NCI-H2227 (cell line): ENCODE data around the gene ZFPM1.
A peak's percentile ranks its signal among the peaks of the same experiment; 100 is the strongest.

ENCODE experiments used
- DNase-seq: peaks from one replicate; lab custom pipeline; 2025; ENCODE audit not compliant: unreplicated experiment; lab: John Stamatoyannopoulos, UW

The ZFPM1 gene

GRCh38 chr16:88495268-88495772 is 42.2 kb downstream of the ZFPM1 start:
- DNase-seq = no peak

DNA sequence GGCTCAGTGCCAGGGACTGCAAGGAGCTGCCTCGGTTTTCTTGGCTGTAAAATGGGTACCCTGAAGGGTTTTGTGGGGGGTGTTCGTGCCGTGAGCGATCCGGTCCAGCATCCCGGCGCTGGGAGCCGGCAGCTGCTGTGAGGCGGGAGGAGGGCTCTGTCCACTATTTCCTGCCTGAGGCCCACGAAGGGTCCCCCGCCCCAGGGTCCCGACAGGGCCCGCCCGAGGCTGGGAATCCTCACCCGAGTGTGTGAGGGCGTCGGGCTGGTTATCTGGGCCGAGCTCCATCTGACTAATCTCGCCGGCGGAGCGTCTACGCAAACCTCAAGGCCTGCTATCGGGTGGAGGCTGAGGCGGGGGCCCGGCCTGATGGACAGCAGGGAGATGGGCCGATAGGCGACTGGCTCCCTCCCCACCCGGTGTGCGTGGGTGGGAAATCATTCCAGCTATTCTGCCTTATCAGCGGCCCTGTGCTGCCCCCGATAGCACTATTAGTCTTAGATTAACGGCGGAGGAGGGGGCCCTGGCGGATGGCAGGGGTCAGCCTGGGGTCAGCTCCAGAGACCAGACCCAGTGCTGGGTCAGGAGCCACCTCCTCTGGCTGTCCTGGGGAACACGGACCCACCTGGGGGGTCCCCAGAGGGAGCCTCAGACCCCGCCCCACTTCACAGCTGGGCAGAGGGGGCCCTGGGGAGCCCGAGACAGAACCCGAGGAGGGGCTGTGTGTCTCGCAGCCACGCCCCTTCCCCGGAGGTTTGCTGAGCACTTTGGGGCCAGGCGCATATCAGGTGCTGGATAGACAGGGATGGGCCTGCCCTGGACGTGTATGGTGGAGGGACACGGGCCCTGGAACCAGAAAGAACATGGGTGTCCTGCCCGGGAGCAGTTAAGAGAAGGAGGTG is 44.7 kb downstream of the ZFPM1 start:
- DNase-seq = no peak

DNA sequence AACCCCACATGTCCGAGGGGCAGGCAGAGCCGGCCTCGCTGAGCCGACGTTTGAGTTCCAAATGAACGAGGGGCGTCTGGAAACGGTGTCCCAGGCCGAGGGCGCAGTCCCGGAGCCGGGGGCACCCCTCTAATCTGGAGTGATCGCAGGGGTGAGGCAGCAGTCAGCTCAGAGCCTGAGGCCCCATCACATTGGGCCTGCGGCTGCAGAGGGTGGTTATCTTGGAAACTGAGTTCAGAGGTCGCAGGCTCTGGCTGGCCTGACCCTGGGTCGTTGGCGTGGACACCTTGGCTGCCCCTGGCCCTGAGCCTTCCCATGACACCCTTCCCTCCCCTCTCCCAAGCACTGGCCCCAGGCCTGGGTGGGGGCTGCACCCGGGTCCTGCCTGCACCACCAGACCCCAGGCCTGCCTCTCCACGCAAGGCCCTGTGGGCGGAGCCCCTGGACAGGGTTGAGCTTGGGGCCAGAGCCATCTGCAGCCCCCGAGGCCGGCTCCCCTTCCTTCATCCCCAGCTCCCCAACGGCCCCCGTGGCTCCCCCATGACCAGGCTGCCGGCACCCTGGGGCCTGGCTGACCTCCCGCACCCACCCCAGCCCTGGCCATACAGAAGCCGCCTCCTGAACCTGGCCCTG is 45.6 kb downstream of the ZFPM1 start:
- no peak for DNase-seq

GRCh38 chr16:88499292-88499691 is 46.2 kb downstream of the ZFPM1 start:
- no peak for DNase-seq

- DNase-seq = no peak
These were observed 46.8 kb downstream of the ZFPM1 start for GRCh38 chr16:88499836-88500251.

DNA sequence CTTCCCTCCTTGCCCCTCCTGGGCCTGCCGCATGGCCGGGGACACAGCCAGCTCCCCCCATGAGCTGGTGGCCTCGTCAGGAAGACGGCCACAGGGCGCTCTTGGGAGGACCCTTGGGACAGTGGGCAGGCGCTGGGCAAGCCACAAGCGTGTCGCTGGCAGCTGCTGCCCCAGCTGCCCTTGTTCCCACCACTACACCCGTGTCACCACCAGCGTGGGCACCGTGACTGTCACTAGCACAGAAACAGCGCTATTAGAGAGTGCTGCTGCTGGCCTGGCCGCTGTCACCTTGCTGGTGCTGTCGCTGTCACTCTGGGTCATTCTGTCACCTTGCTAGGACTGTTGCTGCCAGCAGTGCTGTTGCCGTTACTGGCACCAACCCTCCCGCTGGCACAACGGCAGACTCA is 47.2 kb downstream of the ZFPM1 start:
- no peak for DNase-seq

- DNase-seq = no peak
These were observed 49.3 kb downstream of the ZFPM1 start for GRCh38 chr16:88502371-88502770.

DNA sequence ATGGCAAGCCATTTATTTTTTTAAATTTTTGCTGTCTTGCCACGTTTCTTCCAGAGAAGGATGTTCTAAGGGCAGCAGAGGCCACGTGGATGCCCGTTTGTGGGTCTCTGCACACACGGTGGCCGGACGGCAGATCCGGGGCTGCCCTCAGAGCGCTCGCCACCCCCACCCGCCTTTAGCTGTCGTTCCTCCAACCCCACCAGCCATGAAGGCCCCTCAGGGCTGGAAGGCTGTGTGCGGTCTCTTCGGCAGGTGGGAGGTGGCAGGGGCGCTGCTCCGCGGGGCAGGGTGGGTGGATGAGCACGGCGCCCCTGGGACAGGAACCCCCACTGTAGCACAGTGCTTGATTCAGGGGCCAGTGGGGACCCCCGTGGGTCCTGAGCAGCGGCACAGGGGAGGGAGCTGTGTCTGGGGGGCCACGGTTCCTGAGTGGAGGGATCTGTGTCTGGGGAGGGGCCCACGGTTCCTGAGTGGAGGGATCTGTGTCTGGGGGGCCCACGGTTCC is 49.7 kb downstream of the ZFPM1 start:
- no peak for DNase-seq

- no peak for DNase-seq
These were observed 50.3 kb downstream of the ZFPM1 start for GRCh38 chr16:88503374-88503770.

GRCh38 chr16:88503771-88504488 is 50.9 kb downstream of the ZFPM1 start:
- no peak for DNase-seq

- DNase-seq = peak; percentile 81
These were observed 51.7 kb downstream of the ZFPM1 start for GRCh38 chr16:88504489-88505404.

GRCh38 chr16:88505405-88506082 is 52.5 kb downstream of the ZFPM1 start:
- DNase-seq = peak; percentile 80

DNA sequence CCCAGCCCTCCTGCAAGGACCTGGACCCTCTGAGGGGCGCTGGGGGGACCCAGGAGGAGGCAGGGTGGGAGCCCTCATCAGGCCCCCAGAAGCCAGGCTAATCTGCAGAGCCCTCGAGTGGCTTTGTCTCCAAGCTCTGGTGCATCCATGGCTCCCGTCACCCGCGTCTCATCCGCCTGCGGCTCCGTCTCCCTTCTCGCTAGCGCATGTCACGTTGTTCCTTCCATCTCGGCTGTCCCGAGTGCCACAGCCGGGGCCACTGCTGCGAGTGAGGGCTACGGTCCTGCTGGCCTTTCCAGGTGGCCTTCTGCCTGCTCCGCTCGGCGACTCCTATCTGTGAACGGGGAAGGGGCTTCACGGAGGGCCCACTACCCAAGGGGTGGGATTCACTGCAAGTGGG is 53.6 kb downstream of the ZFPM1 start:
- no peak for DNase-seq

DNA sequence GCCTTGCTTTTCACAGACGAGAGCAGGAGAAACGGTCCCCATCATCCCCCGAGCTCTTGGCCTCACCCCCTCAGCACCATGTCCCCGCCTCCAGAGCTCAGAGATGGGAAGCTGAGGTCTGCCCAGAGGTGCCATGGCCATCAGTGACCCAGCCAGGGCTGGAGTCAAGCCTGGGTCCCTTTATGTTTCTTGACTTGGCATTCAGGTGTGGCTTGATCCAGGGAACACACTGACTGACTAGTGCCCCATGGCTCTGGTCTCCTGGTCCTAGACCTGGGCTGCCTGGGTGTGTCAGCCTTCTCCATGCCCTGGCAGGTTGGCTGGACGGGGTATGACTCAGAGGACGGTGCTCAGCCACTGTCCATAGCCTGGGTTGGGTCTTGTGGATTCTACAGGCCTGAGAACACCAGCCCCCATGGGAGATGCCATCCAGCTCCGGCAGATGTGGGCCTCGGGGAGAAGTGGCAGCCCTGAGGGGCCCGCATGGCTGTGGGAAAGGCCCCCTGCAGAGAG is 54.2 kb downstream of the ZFPM1 start:
- DNase-seq = no peak

GRCh38 chr16:88508376-88508867 is 55.3 kb downstream of the ZFPM1 start:
- DNase-seq = no peak

DNA sequence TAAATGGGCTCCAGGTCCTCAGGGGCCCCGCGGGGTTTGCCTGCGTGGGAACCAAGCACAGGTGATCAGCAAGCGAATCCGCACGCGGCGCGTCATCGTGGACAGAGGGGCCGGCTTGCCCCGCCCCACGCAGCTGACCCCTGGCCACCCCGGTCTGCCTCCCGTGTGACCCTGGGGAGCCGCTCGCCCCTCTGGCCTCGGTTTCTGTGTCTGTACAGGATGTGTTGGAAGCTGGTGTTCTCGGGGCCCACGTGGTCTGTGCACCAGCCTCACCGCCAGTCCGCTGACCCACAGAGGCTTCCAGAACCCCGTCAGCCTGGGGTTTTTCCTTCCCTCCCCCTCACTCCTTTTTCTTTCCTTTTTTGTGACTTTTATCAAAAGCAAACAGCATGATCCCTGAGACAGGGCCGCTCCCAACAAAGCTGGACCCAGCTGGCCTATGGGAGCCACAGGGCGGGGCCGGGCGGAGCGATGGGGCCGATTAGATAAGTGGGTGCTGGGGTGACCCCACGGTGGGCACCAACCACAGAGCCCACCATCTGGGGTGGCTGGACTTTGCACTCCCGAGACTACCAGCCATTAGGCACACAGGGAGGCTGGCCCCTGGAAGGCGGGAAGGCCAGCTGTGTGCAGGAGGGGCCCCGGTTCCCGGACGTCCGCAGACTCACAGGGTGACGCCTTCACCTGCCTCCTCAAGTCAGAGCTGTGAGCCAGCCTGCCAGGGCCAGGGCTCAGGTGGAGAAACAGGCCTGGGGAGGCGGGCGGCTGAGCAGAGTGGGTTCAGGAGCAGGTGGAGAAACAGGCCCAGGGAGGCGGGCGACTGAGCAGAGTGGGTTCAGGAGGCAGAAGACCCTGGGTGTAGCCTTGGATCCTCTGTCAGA is 56.0 kb downstream of the ZFPM1 start:
- DNase-seq = no peak

DNA sequence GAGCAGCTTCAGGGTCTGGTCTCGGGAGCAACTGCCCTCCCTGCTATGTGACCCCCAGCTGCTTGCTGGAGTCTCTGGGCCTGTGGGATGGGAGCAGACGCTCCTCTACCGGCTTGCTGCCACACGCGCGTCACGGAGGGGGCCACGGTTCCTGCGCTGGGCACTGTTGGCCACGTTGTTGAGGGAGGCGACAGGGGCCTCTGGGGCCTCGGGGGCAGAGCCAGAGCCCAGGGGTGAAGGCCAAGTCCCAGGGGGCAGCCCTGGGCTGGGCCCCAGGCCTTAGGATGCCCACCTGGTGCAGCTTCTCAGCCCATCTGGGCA is 56.6 kb downstream of the ZFPM1 start:
- no peak for DNase-seq
